ENCODE results near the gene OR4A15.

OR4A15 gene

GRCh38 chr11:55367674-55368073 is at the start of gene OR4A15:
Gene OR4A15 (plus strand): TSS chr11:55367974. CDS start chr11:55367974, 0 bp downstream.
- DNase-seq = no peak
- no peak for ATAC-seq

- DNase-seq = no peak
- no peak for ATAC-seq
Observed at GRCh38 chr11:55324500-55324899, 43.3 kb upstream of the OR4A15 start.

GRCh38 chr11:55342901-55343300 is 24.9 kb upstream of the OR4A15 start, which contains the start of gene OR4A16:
Gene OR4A16 (plus strand): TSS chr11:55343201. CDS start chr11:55343201, 0 bp downstream.
- ATAC-seq (no peak), DNase-seq (no peak)

GRCh38 chr11:55345306-55345705 is 22.5 kb upstream of the OR4A15 start:
- ATAC-seq (no peak), DNase-seq (no peak)

GRCh38 chr11:55349032-55349431 is 18.7 kb upstream of the OR4A15 start:
- DNase-seq (no peak), ATAC-seq (no peak)

GRCh38 chr11:55357560-55358184 is 10.1 kb upstream of the OR4A15 start:
- no peak for DNase-seq
- no peak for ATAC-seq

GRCh38 chr11:55401011-55401410 is 33.2 kb downstream of the OR4A15 start:
- DNase-seq (no peak), ATAC-seq (no peak)

Measured in stimulated activated naive CD8-positive, alpha-beta T cell treated with anti-CD3 and anti-CD28 coated beads, Interleukin-15, Interleukin-2, amounts not matched to agents 100 U/mL and 50 U/mL, for 24 hours (primary cell).